ENCODE results near the gene ANKRD63. TPM values are rescaled to one million over a fixed set of nuclear protein-coding genes. Genes with fewer than 3 reads are reported as not detected.

The ANKRD63 gene
- total and polyA plus RNA-seq, 2 of the 8 experiments (the other 6 are each of a cell fraction or from before 2014, with no cell fraction given) = 0.18 to 0.26 TPM

- Histone ChIP-seq H3K36me3 (ENCODE audit: control insufficient read depth in 2 of 4, insufficient read depth in 4 of 4, low read length in 3 of 4) (no peaks in the 10 kb centered on the region), H3K27me3 (replicated peaks in 1 of 4; ENCODE audit: control insufficient read depth in 3 of 4, extremely low read depth in 1 of 4, insufficient read depth in 3 of 4, low read length in 3 of 4) (peaks cover 11 to 41% (median 32%) of the 10 kb centered on the region in 4 experiments), H3K79me2 (ENCODE audit: control insufficient read depth in 1 of 2, insufficient read depth in 2 of 2, low read length in 2 of 2) (no peaks in the 10 kb centered on the region), H3K23ac (ENCODE audit: insufficient read length) (no peak overlapping the region), H2AK5ac (ENCODE audit: low read depth, low read length) (0 out of 2 replicates have a peak overlapping the region, but pooled peaks have one; percentile 3), H2BK20ac (ENCODE audit: low read length) (no peak overlapping the region), H3K14ac (ENCODE audit: insufficient read length) (no peak overlapping the region), H3K23me2 (ENCODE audit: low read depth, low read length) (peaks cover 7% of the 10 kb centered on the region; the same call in 1 of the 2 replicates), H3K9ac (replicated peaks in 1 of 4; ENCODE audit: extremely low read depth in 1 of 4, low read depth in 3 of 4, low read length in 3 of 4) (no peak overlapping the region), H3K56ac (replicated peaks; ENCODE audit: insufficient read length, low read depth, low read length) (no peak overlapping the region), H3K9me3 (ENCODE audit: insufficient read depth in 2 of 2, low read depth in 1 of 2, low read length in 1 of 2) (no peaks in the 10 kb centered on the region), H3K18ac (ENCODE audit: extremely low read depth, low read length) (no peak overlapping the region), H4K8ac (ENCODE audit: extremely low read depth, insufficient read depth, low read length) (no peak overlapping the region), H3K4me1 (replicated peaks in 1 of 4; ENCODE audit: control insufficient read depth in 3 of 4, insufficient read depth in 4 of 4, low read length in 3 of 4) (peaks cover 0 to 10% (median 7%) of the 10 kb centered on the region in 4 experiments; a peak in 5 of 7 replicates), H3K4ac (replicated peaks; ENCODE audit: insufficient read length, low read depth, low read length) (no peak overlapping the region), H4K20me1 (replicated peaks in 1 of 2; ENCODE audit: control insufficient read depth in 1 of 2, insufficient read depth in 2 of 2, low read length in 2 of 2) (no peaks in the 10 kb centered on the region), H3K4me3 (ENCODE audit: extremely low read depth in 1 of 4, insufficient read depth in 2 of 4, low read depth in 3 of 4, low read length in 4 of 4) (no peak overlapping the region), H3K27ac (ENCODE audit: low read depth, low read length) (no peak overlapping the region), H2AFZ (ENCODE audit: low read length) (no peak overlapping the region), H3K79me1 (ENCODE audit: low read depth, low read length) (no peaks in the 10 kb centered on the region; the same call in 1 of the 2 replicates), H2BK12ac (ENCODE audit: low read depth, low read length) (no peak overlapping the region), H2BK5ac (ENCODE audit: low read depth, low read length) (no peak overlapping the region), H3K4me2 (ENCODE audit: insufficient read depth in 1 of 2, low read depth in 2 of 2, low read length in 2 of 2) (no peak overlapping the region), H2BK120ac (replicated peaks; ENCODE audit: low read depth, low read length) (no peak overlapping the region), H2BK15ac (ENCODE audit: low read length) (no peak overlapping the region), H4K5ac (ENCODE audit: insufficient read length, low read depth, low read length) (no peak overlapping the region), H4K91ac (replicated peaks; ENCODE audit: insufficient read length, low read length) (no peak overlapping the region)
- DNase-seq (ENCODE audit: low read depth in 1 of 2, low spot score in 2 of 2) (no peak), FAIRE-seq (no peak)
- TF ChIP-seq KDM5A (IDR thresholded peaks at IDR 0.05; ENCODE audit: low read length) = no peak
- TF ChIP-seq ASH2L (IDR thresholded peaks at IDR 0.05; ENCODE audit: low read length) = no peak
- TF ChIP-seq CREB1 (IDR thresholded peaks at IDR 0.05) = no peak
- TF ChIP-seq GTF2F1 (IDR thresholded peaks at IDR 0.05; ENCODE audit: borderline replicate concordance, low read depth, low read length) = no peak
- ChIA-PET POLR2A (ENCODE audit: partially characterized antibody) (interaction anchor here (0.9 to 6.7 kb wide), 4 partner anchors 11 to 29 kb away, joined by 3 to 47 read pairs (median 4); partner anchors contain the start of gene PAK6), CTCF (ENCODE audit: partially characterized antibody) (interaction anchor here (0.5 to 46.3 kb wide), 6 partner anchors 11 to 67 kb away, joined by 3 to 1340 read pairs (median 6); partner anchors contain the start of gene PAK6)
- WGBS, 2 experiments (ENCODE audit: extremely low coverage in 1 of 2, insufficient coverage in 1 of 2, insufficient read length in 1 of 2, insufficient replicate concordance in 2 of 2, low coverage in 1 of 2, low lambda C conversion rate in 2 of 2, missing lambda C conversion rate in 1 of 2) = 87% methylated on average over 13 of the region's 13 CpGs; no CpG with 5 or more reads in 1 of the 2 experiments
These were observed 31.9 kb downstream of the ANKRD63 start for GRCh38 chr15:40250771-40251483.

Measured in H1 (cell line).